GM12878 (cell line): ENCODE data around the gene KIF25. TPM values are rescaled to one million over a fixed set of nuclear protein-coding genes. Genes with fewer than 3 reads are reported as not detected.

ENCODE experiments used
- ATAC-seq: fragments of 200-7000 bp; cut with Tn5 transposase; 3 replicates; pipeline ENCODE4 v1.9.1; 2020; ENCODE audit warnings: mild to moderate bottlenecking, moderate library complexity
- BruUV-seq: library from RNA; stranded (reverse); fragments of 400-500 nt; replicated peaks from 2 replicates; lab custom pipeline; 2021; lab: Mats Ljungman, UMichigan
- CTCF ChIA-PET: fragments of 300-600 bp; sonication (Branson Sonifier 250); formaldehyde crosslinking; extraction: SDS; loops from one replicate; lab custom pipeline; 2021; ENCODE audit warnings: inconsistent platforms; lab: Yijun Ruan, JAX
- POLR2A ChIA-PET: fragments of 350-600 bp; formaldehyde crosslinking; extraction: SDS; loops from one replicate; lab custom pipeline; 2021; ENCODE audit warnings: inconsistent platforms; lab: Charles Lee
- RAD21 ChIA-PET: fragments of 300-600 bp; sonication (Branson Sonifier 250); formaldehyde crosslinking; loops from one replicate; lab custom pipeline; 2023; ENCODE audit warnings: antibody characterized with exemption; ENCODE audit not compliant: unreplicated experiment; lab: Charles Lee
- SMC1A ChIA-PET: fragments of 300-600 bp; sonication (Branson Sonifier 250); formaldehyde crosslinking; loops from one replicate; lab custom pipeline; 2023; ENCODE audit not compliant: unreplicated experiment, uncharacterized antibody; lab: Charles Lee
- DNase-seq: peaks from one replicate; pipeline ENCODE4 v3.0.0-alpha.2; 2011; ENCODE audit warnings: low read depth, low spot score
- FAIRE-seq: peaks from 3 replicates; lab custom pipeline; 2011; peaks lifted over from hg19 to GRCh38; lab: Jason Lieb, UNC
- H2AFZ ChIP-seq: 2 replicates; pipeline ENCODE4 v1.6.0; 2011; ENCODE audit warnings: low read depth, low read length, control low read depth; ENCODE audit not compliant: control insufficient read depth
- H3K27ac ChIP-seq: 2 replicates; pipeline ENCODE4 v1.5.1; 2011; ENCODE audit warnings: control low read depth; ENCODE audit not compliant: control insufficient read depth, insufficient read depth
- H3K27me3 ChIP-seq, 2 experiments: replicated peaks in 1 of 2; 2 replicates each; pipeline versions ENCODE4 v1.6.0 to v1.6.1; 2011; ENCODE audit warnings: low read length in 1 of 2; ENCODE audit not compliant: control insufficient read depth in 2 of 2, insufficient read depth in 2 of 2
- H3K36me3 ChIP-seq, 2 experiments: 2 replicates each; pipeline ENCODE4 v1.5.1; 2011; ENCODE audit warnings: low read length in 1 of 2; ENCODE audit not compliant: control insufficient read depth in 2 of 2, insufficient read depth in 2 of 2
- H3K4me1 ChIP-seq: 2 replicates; pipeline ENCODE4 v1.6.1; 2011; ENCODE audit warnings: mild to moderate bottlenecking, low read length, moderate library complexity, mixed read lengths; ENCODE audit not compliant: control insufficient read depth, insufficient read depth
- H3K4me2 ChIP-seq: 2 replicates; pipeline ENCODE4 v1.6.0; 2011; ENCODE audit warnings: control low read depth; ENCODE audit not compliant: control insufficient read depth, insufficient read depth
- H3K4me3 ChIP-seq: fragments of 200-600 bp; sonication (generic); 2 replicates; pipeline ENCODE4 v1.5.1; 2016
- H3K79me2 ChIP-seq: 2 replicates; pipeline ENCODE4 v1.6.0; 2011; ENCODE audit warnings: low read length; ENCODE audit not compliant: control insufficient read depth, insufficient read depth
- H3K9ac ChIP-seq: 2 replicates; pipeline ENCODE4 v1.8.0; 2011; ENCODE audit warnings: low read length, control low read depth, mixed read lengths; ENCODE audit not compliant: control insufficient read depth, insufficient read depth
- H3K9me3 ChIP-seq: replicated peaks from 3 replicates; pipeline ENCODE4 v1.5.1; 2011; ENCODE audit warnings: mild to moderate bottlenecking, low read length; ENCODE audit not compliant: control insufficient read depth, insufficient read depth
- H4K20me1 ChIP-seq: 2 replicates; pipeline ENCODE4 v1.6.0; 2011; ENCODE audit not compliant: control insufficient read depth, insufficient read depth
- CEBPB ChIP-seq, 2 experiments: fragments of 150-350 bp in 1 of 2; IDR thresholded peaks; 2 replicates each; pipeline ENCODE4 v1.6.1; 2012 to 2014; ENCODE audit warnings: low read depth in 2 of 2, low read length in 2 of 2, borderline replicate concordance in 1 of 2, inconsistent platforms in 1 of 2
- DPF2 ChIP-seq: fragments of 450-650 bp; IDR thresholded peaks from 2 replicates; pipeline ENCODE4 v1.6.1; 2017; ENCODE audit warnings: mild to moderate bottlenecking
- FOS ChIP-seq: IDR thresholded peaks from 3 replicates; pipeline ENCODE4 v1.6.1; 2011; ENCODE audit warnings: borderline replicate concordance; ENCODE audit not compliant: insufficient read length; ENCODE audit errors: extremely low read depth
- GATAD2B ChIP-seq: fragments of 450-650 bp; conservative IDR thresholded peaks from 2 replicates; pipeline ENCODE4 v1.6.1; 2017; ENCODE audit warnings: low read depth, mild to moderate bottlenecking, moderate library complexity
- HDAC2 ChIP-seq: fragments of 200-600 bp; sonication (generic); IDR thresholded peaks from 2 replicates; pipeline ENCODE4 v1.6.1; 2017
- KLF5 ChIP-seq: fragments of 450-650 bp; IDR thresholded peaks from 2 replicates; pipeline ENCODE4 v1.6.1; 2014; ENCODE audit warnings: mild to moderate bottlenecking; ENCODE audit not compliant: partially characterized antibody
- LARP7 ChIP-seq: fragments of 450-650 bp; IDR thresholded peaks from 2 replicates; pipeline ENCODE4 v1.6.1; 2017; ENCODE audit warnings: mild to moderate bottlenecking
- MXI1 ChIP-seq: fragments of 150-350 bp; IDR thresholded peaks from 2 replicates; pipeline ENCODE4 v1.6.1; 2011; ENCODE audit warnings: low read depth, mild to moderate bottlenecking, inconsistent platforms, low read length, improper control_type of control experiment
- POLR2A ChIP-seq: IDR thresholded peaks from 2 replicates; pipeline ENCODE4 v1.6.1; 2011; ENCODE audit warnings: low read depth, mild to moderate bottlenecking, low read length
- REST ChIP-seq: IDR thresholded peaks from 2 replicates; pipeline ENCODE4 v1.6.1; 2012; ENCODE audit warnings: mild to moderate bottlenecking, low read depth, low read length
- SREBF1 ChIP-seq: IDR thresholded peaks from 2 replicates; pipeline ENCODE4 v1.6.1; 2012; ENCODE audit warnings: mild to moderate bottlenecking, low read length
- STAT3 ChIP-seq: IDR thresholded peaks from 2 replicates; pipeline ENCODE4 v1.6.1; 2011; ENCODE audit warnings: low read depth, low read length, improper control_type of control experiment
- ZZZ3 ChIP-seq: IDR thresholded peaks from 2 replicates; pipeline ENCODE4 v1.6.1; 2011; ENCODE audit warnings: low read depth; ENCODE audit not compliant: control insufficient read depth, insufficient read length
- WGBS: methylation state at CpG from one replicate; pipeline ENCODE4 v1.1.6; 2016; ENCODE audit warnings: low lambda C conversion rate; ENCODE audit not compliant: insufficient replicate concordance, insufficient coverage; ENCODE audit errors: missing lambda C conversion rate; 5-methylcytosine and 5-hydroxymethylcytosine counted together
- in situ Hi-C: fragments of 300-500 bp; cut with MboI; formaldehyde crosslinking; loops from 9 replicates; pipeline ENCODE4 v1.14.3; 2018; ENCODE audit warnings: mixed read lengths
- intact Hi-C: fragments of 100-400 bp; cut with micrococcal nuclease; formaldehyde crosslinking; loops from one replicate; pipeline ENCODE4 v1.14.2; 2022; ENCODE audit not compliant: unreplicated experiment
- polyA plus RNA-seq, 11 experiments: library from polyadenylated mRNA; depleted of rRNA in 4 of 11; unstranded in 6 of 11; stranded (reverse) in 5 of 11; fragments of >200 nt; fragmentation: Nextera tagmentation in 4 of 11; fragmentation: Illumina TruSeq in 1 of 11; extraction: Ambion mirVana in 4 of 11; extraction: Trizol in 1 of 11; gene quantifications; 1 replicate in 1 of 11; 2 replicates in 10 of 11; pipeline versions ENCODE4 v1.2.1 to v1.2.3, GENCODE V29; 2011 to 2016; ENCODE audit warnings: inconsistent platforms in 2 of 11, missing spikeins in 2 of 11, low read depth in 1 of 11
- total RNA-seq, 4 experiments: library from RNA; depleted of rRNA in 3 of 4; stranded (reverse); fragments of >200 nt in 3 of 4; fragmentation: Illumina TruSeq in 1 of 4; extraction: Trizol in 1 of 4; gene quantifications; 2 replicates each; pipeline versions ENCODE4 v1.2.1 to v1.2.3, GENCODE V29; 2013 to 2021
- TF ChIP-seq, protein P1 (sequence below): fragments of 450-650 bp; IDR thresholded peaks from 2 replicates; pipeline ENCODE4 v1.6.1; 2017; ENCODE audit warnings: antibody characterized with exemption, mild to moderate bottlenecking, moderate library complexity

The KIF25 gene
- total and polyA plus RNA-seq, 10 of the 15 experiments (the other 5 are each of a cell fraction or from before 2014, with no cell fraction given), result not detected

GRCh38 chr6:167987396-167988153 is 9.9 kb upstream of the KIF25 start (continued):
- TF ChIP-seq REST, result no peak
- TF ChIP-seq HDAC2, result no peak

GRCh38 chr6:167988154-167988495 is 9.3 kb upstream of the KIF25 start:
- TF ChIP-seq LARP7 (no peak), CEBPB (IDR thresholded peaks at IDR 0.05; ENCODE audit: borderline replicate concordance in 1 of 2, low read depth in 2 of 2, low read length in 2 of 2) (no peak), DPF2 (no peak), GATAD2B (no peak), ZZZ3 (no peak), MXI1 (no peak), KLF5 (no peak), STAT3 (no peak), FOS (no peak), POLR2A (no peak), SREBF1 (no peak)
- TF ChIP-seq, protein P1, sequence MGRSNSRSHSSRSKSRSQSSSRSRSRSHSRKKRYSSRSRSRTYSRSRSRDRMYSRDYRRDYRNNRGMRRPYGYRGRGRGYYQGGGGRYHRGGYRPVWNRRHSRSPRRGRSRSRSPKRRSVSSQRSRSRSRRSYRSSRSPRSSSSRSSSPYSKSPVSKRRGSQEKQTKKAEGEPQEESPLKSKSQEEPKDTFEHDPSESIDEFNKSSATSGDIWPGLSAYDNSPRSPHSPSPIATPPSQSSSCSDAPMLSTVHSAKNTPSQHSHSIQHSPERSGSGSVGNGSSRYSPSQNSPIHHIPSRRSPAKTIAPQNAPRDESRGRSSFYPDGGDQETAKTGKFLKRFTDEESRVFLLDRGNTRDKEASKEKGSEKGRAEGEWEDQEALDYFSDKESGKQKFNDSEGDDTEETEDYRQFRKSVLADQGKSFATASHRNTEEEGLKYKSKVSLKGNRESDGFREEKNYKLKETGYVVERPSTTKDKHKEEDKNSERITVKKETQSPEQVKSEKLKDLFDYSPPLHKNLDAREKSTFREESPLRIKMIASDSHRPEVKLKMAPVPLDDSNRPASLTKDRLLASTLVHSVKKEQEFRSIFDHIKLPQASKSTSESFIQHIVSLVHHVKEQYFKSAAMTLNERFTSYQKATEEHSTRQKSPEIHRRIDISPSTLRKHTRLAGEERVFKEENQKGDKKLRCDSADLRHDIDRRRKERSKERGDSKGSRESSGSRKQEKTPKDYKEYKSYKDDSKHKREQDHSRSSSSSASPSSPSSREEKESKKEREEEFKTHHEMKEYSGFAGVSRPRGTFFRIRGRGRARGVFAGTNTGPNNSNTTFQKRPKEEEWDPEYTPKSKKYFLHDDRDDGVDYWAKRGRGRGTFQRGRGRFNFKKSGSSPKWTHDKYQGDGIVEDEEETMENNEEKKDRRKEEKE, result no peak
- H2AFZ ChIP-seq, result no peak overlapping the region
- POLR2A ChIA-PET, result no interaction called here
- no peaks in the 10 kb centered on the region for H3K79me2 ChIP-seq
- FAIRE-seq, result no peak
- DNase-seq, result no peak
- no peaks in the 10 kb centered on the region for H4K20me1 ChIP-seq
- BruUV-seq, result no TSS peak
- no peak overlapping the region for H3K4me3 ChIP-seq
- no peak overlapping the region for H3K27ac ChIP-seq
- no peak for ATAC-seq
- RAD21 ChIA-PET, result no interaction called here
- WGBS, result 21% methylated on average over 5 of the region's 5 CpGs
- H3K9me3 ChIP-seq, result no peaks in the 10 kb centered on the region; the same call in 2 of the 3 replicates
- H3K9ac ChIP-seq, result no peak overlapping the region
- no peaks in the 10 kb centered on the region for H3K4me1 ChIP-seq
- in situ Hi-C loops, result no loop called here
- H3K4me2 ChIP-seq, result no peak overlapping the region
- H3K27me3 ChIP-seq, result no peaks in the 10 kb centered on the region
- SMC1A ChIA-PET, result no interaction called here
- no peaks in the 10 kb centered on the region for H3K36me3 ChIP-seq
- intact Hi-C loops, result no loop called here
- CTCF ChIA-PET, result no interaction called here
